Measurements from ENCODE around the gene HTR4. TPM values are rescaled to one million over a fixed set of nuclear protein-coding genes. Genes with fewer than 3 reads are reported as not detected.

The HTR4 gene
- polyA plus RNA-seq, 2 of the 4 experiments (the other 2 are of a cell fraction), result not detected

DNA sequence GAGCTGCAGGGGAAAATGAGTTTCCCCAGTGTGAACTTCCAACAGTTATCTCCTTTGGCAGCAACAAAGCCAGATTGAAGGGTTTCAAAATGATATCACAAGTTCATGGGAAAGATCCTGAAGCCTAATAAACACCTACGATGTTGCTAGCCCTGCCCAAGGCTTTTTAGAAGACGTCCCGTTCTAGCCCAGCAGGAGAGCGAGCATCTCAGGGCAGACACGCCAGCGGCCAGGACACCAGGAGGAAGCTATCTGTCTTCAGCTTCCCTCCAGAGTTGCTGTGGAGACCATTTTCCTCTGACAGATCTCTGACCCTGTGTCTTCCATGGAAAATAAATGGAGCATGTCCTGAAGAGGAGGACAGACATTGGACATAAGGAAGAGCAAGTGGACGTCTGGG is 172.1 kb downstream of the HTR4 start (continued):
- TF ChIP-seq NFE2L2 (conservative IDR thresholded peaks at IDR 0.05; ENCODE audit: low read length), result no peak
- no peak for TF ChIP-seq ZNF302 (CRISPR knock-in tag; IDR thresholded peaks at IDR 0.05)

DNA sequence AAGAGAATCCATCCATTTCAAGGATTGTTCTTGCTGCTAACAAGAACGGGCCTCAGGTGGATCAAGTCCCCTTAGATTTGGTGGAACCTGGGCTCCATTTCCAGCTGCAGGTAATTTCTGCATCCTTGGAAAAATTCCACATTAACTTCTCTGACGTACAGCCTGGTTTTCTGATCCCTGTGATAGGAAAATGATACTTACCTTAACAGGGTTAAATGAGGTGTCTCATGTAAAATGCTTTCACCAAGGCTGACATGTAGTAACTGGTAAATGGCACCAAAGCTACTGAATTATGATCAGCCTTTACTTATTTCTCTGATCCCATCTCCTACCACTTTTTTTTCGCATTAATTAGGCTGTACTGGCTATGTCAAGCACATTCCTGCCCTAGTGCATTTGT is 176.9 kb downstream of the HTR4 start:
- Histone ChIP-seq H3K4me1 (0 out of 3 replicates have a peak, but pooled peaks cover 2% of the 10 kb centered on the region), H3K27ac (no peak overlapping the region), H3K4me2 (no peak overlapping the region), H3K9me3 (no peaks in the 10 kb centered on the region), H3K4me3 (no peak overlapping the region)
- 3% methylated on average over 3 of the region's 3 CpGs for WGBS (ENCODE audit: missing lambda C conversion rate)
- no peak for TF ChIP-seq RCOR1 (IDR thresholded peaks at IDR 0.05; ENCODE audit: low read depth, low read length)
- TF ChIP-seq KDM5A (IDR thresholded peaks at IDR 0.05), result no peak
- no peak for TF ChIP-seq RNF2 (IDR thresholded peaks at IDR 0.05; ENCODE audit: borderline replicate concordance, low read depth)
- no peak for TF ChIP-seq TFCP2L1 (CRISPR knock-in tag; IDR thresholded peaks at IDR 0.05)
- no peak for TF ChIP-seq FOSL2 (IDR thresholded peaks at IDR 0.05)
- no peak for TF ChIP-seq FOSL2 (CRISPR knock-in tag; IDR thresholded peaks at IDR 0.05)
- TF ChIP-seq CEBPB (IDR thresholded peaks at IDR 0.05), result no peak
- no peak for TF ChIP-seq EHMT2 (IDR thresholded peaks at IDR 0.05; ENCODE audit: low read depth)
- TF ChIP-seq HOXB5 (CRISPR knock-in tag; IDR thresholded peaks at IDR 0.05), result no peak
- no peak for TF ChIP-seq SREBF2 (IDR thresholded peaks at IDR 0.05)
- TF ChIP-seq, protein P1, sequence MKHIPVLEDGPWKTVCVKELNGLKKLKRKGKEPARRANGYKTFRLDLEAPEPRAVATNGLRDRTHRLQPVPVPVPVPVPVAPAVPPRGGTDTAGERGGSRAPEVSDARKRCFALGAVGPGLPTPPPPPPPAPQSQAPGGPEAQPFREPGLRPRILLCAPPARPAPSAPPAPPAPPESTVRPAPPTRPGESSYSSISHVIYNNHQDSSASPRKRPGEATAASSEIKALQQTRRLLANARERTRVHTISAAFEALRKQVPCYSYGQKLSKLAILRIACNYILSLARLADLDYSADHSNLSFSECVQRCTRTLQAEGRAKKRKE (CRISPR knock-in tag; IDR thresholded peaks at IDR 0.05; ENCODE audit: low read depth), result no peak
- TF ChIP-seq, protein P2, sequence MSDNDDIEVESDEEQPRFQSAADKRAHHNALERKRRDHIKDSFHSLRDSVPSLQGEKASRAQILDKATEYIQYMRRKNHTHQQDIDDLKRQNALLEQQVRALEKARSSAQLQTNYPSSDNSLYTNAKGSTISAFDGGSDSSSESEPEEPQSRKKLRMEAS (IDR thresholded peaks at IDR 0.05), result no peak
- no peak for TF ChIP-seq NR3C1 (IDR thresholded peaks at IDR 0.05)
- no peak for TF ChIP-seq SMC3 (IDR thresholded peaks at IDR 0.05)
- TF ChIP-seq, protein P3, sequence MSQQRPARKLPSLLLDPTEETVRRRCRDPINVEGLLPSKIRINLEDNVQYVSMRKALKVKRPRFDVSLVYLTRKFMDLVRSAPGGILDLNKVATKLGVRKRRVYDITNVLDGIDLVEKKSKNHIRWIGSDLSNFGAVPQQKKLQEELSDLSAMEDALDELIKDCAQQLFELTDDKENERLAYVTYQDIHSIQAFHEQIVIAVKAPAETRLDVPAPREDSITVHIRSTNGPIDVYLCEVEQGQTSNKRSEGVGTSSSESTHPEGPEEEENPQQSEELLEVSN (IDR thresholded peaks at IDR 0.05; ENCODE audit: borderline replicate concordance, low read depth), result no peak
- TF ChIP-seq NPAS2 (CRISPR knock-in tag; IDR thresholded peaks at IDR 0.05; ENCODE audit: borderline replicate concordance), result no peak
- no peak for TF ChIP-seq RAD21 (conservative IDR thresholded peaks at IDR 0.05 in 1 of 2, IDR thresholded peaks at IDR 0.05 in 1 of 2)
- no peak for TF ChIP-seq CBX2 (IDR thresholded peaks at IDR 0.05; ENCODE audit: borderline replicate concordance, low read depth)
- no peak for TF ChIP-seq BHLHE40 (IDR thresholded peaks at IDR 0.05; ENCODE audit: low read depth, low read length)
- ChIA-PET POLR2A (no interaction called here), CTCF (no interaction called here)
- DNase-seq (ENCODE audit: low read depth in 1 of 2, low spot score in 1 of 2) (no peak), ATAC-seq (no peak), FAIRE-seq (no peak)

DNA sequence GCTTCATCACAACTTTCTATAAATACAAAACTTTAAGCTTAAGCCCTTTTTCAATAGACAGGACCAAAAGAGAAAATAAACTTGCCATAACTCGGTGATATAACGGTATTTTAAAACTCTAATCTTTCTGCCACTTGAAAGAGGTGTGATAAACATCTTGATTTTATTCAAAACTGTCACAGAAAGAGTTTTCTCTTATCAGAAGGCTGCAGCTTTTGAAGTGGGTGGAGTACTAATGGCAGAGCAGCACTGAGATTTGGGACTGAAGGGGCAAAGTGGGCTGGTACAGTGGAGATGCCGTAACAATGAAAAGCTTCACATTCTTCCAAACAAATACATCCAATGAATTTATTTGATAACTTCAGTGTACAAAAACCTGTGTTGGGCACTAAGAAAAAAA is 178.0 kb downstream of the HTR4 start:
- no peaks in the 10 kb centered on the region for H3K4me1 ChIP-seq
- no peaks in the 10 kb centered on the region for H3K9me3 ChIP-seq
- FAIRE-seq, result no peak
- TF ChIP-seq ESRRA (IDR thresholded peaks at IDR 0.05; ENCODE audit: borderline replicate concordance, low read length), result no peak
- TF ChIP-seq RFX5 (IDR thresholded peaks at IDR 0.05), result no peak
- no peak for TF ChIP-seq ZSCAN20 (CRISPR knock-in tag; IDR thresholded peaks at IDR 0.05)
- TF ChIP-seq, protein P4, sequence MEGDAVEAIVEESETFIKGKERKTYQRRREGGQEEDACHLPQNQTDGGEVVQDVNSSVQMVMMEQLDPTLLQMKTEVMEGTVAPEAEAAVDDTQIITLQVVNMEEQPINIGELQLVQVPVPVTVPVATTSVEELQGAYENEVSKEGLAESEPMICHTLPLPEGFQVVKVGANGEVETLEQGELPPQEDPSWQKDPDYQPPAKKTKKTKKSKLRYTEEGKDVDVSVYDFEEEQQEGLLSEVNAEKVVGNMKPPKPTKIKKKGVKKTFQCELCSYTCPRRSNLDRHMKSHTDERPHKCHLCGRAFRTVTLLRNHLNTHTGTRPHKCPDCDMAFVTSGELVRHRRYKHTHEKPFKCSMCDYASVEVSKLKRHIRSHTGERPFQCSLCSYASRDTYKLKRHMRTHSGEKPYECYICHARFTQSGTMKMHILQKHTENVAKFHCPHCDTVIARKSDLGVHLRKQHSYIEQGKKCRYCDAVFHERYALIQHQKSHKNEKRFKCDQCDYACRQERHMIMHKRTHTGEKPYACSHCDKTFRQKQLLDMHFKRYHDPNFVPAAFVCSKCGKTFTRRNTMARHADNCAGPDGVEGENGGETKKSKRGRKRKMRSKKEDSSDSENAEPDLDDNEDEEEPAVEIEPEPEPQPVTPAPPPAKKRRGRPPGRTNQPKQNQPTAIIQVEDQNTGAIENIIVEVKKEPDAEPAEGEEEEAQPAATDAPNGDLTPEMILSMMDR (IDR thresholded peaks at IDR 0.05), result no peak
- no peak for TF ChIP-seq CEBPB (IDR thresholded peaks at IDR 0.05)
- TF ChIP-seq, protein P5, sequence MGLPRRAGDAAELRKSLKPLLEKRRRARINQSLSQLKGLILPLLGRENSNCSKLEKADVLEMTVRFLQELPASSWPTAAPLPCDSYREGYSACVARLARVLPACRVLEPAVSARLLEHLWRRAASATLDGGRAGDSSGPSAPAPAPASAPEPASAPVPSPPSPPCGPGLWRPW (IDR thresholded peaks at IDR 0.05), result no peak
- TF ChIP-seq CHD4 (IDR thresholded peaks at IDR 0.05; ENCODE audit: borderline replicate concordance), result no peak
- no peak for TF ChIP-seq BHLHE40 (IDR thresholded peaks at IDR 0.05; ENCODE audit: low read depth, low read length)
- TF ChIP-seq CHD2 (IDR thresholded peaks at IDR 0.05; ENCODE audit: low read length, partially characterized antibody), result no peak
- no peak for TF ChIP-seq RARB (CRISPR knock-in tag; IDR thresholded peaks at IDR 0.05)
- TF ChIP-seq HOXB13 (CRISPR knock-in tag; IDR thresholded peaks at IDR 0.05; ENCODE audit: low read depth), result no peak
- no peak for ATAC-seq
- DNase-seq (ENCODE audit: low read depth in 1 of 2, low spot score in 1 of 2), result no peak
- H3K4me3 ChIP-seq, result no peak overlapping the region
- WGBS (ENCODE audit: missing lambda C conversion rate), result 10% methylated on average over 3 of the region's 3 CpGs
- ChIA-PET POLR2A (no interaction called here), CTCF (interaction anchor here (1.9 kb wide), 1 partner anchor 255 kb away, joined by 6 read pairs; no protein-coding TSS in a partner anchor)
- no peak overlapping the region for H3K4me2 ChIP-seq
- no peak overlapping the region for H3K27ac ChIP-seq
